Mesodermal cell (in vitro differentiated cells): ENCODE measurements around the gene CES5A.
"Not testable (repeated sequence)": the region's sequence is repeated elsewhere in the genome, so short reads cannot be mapped to it uniquely, and the experiment has no call there.

ENCODE experiments used
- H3K27ac ChIP-seq: 2 replicates; pipeline ENCODE4 v1.7.0; 2013; ENCODE audit warnings: mild to moderate bottlenecking, low read depth, low read length, moderate library complexity; ENCODE audit not compliant: severe bottlenecking
- H3K36me3 ChIP-seq: 2 replicates; pipeline ENCODE4 v1.7.1; 2013; ENCODE audit warnings: mild to moderate bottlenecking, low read length, moderate library complexity; ENCODE audit not compliant: control insufficient read depth, insufficient read depth
- H3K4me1 ChIP-seq: one replicate; pipeline ENCODE4 v1.7.1; 2013; ENCODE audit warnings: mild to moderate bottlenecking, low read length; ENCODE audit not compliant: insufficient read depth, control insufficient read depth, poor library complexity, severe bottlenecking
- H3K4me3 ChIP-seq: 2 replicates; pipeline ENCODE4 v1.7.0; 2013; ENCODE audit warnings: low read length, control low read depth, mild to moderate bottlenecking; ENCODE audit not compliant: insufficient read depth, poor library complexity, severe bottlenecking; ENCODE audit errors: extremely low read depth
- H3K9me3 ChIP-seq: 2 replicates; pipeline ENCODE4 v1.7.1; 2013; ENCODE audit warnings: mild to moderate bottlenecking, low read length, moderate library complexity; ENCODE audit not compliant: control insufficient read depth
- whole genome bisulfite sequencing, 2 experiments: methylation state at CpG; one replicate each; pipeline ENCODE4 v1.1.5; 2013; ENCODE audit warnings: missing lambda C conversion rate in 2 of 2; ENCODE audit not compliant: insufficient coverage in 2 of 2; 5-methylcytosine and 5-hydroxymethylcytosine counted together

Gene CES5A

GRCh38 chr16:55814174-55814573, 61.0 kb downstream of the CES5A start:
- H3K36me3 ChIP-seq, H3K4me1 ChIP-seq, H3K27ac ChIP-seq, H3K9me3 ChIP-seq, H3K4me3 ChIP-seq: not testable (repeated sequence)
- WGBS, 2 experiments: 82 to 90% methylated on average over 2 of the region's 2 CpGs

- not testable (repeated sequence) for H3K4me1 ChIP-seq, H3K9me3 ChIP-seq, H3K27ac ChIP-seq, H3K36me3 ChIP-seq, H3K4me3 ChIP-seq
- 73 to 83% methylated on average over 6 of the region's 9 CpGs for WGBS, 2 experiments
These were observed 61.4 kb downstream of the CES5A start for GRCh38 chr16:55813730-55814129.

GRCh38 chr16:55812951-55813350, 62.2 kb downstream of the CES5A start:
- 69 to 80% methylated on average over 2 of the region's 2 CpGs for WGBS, 2 experiments
- no peak overlapping the region for H3K27ac ChIP-seq

GRCh38 chr16:55811811-55812210, 63.4 kb downstream of the CES5A start:
- Histone ChIP-seq H3K4me3 (no peak overlapping the region), H3K4me1 (no peaks in the 10 kb centered on the region), H3K36me3 (no peaks in the 10 kb centered on the region), H3K9me3 (no peaks in the 10 kb centered on the region), H3K27ac (no peak overlapping the region)
- 82 to 83% methylated on average over 4 of the region's 4 CpGs for WGBS, 2 experiments

More at GRCh38 chr16:55812951-55813350, 62.2 kb downstream of the CES5A start:
- Histone ChIP-seq H3K9me3 (no peaks in the 10 kb centered on the region), H3K36me3 (no peaks in the 10 kb centered on the region), H3K4me1 (no peaks in the 10 kb centered on the region), H3K4me3 (no peak overlapping the region)

- Histone ChIP-seq H3K9me3 (no peaks in the 10 kb centered on the region), H3K36me3 (no peaks in the 10 kb centered on the region), H3K4me3 (no peak overlapping the region), H3K27ac (no peak overlapping the region), H3K4me1 (no peaks in the 10 kb centered on the region)
- WGBS, 2 experiments: 84 to 87% methylated on average over 6 to 8 of the region's 8 CpGs
These were observed 64.7 kb downstream of the CES5A start for GRCh38 chr16:55810451-55810961.

GRCh38 chr16:55809851-55810250, 65.3 kb downstream of the CES5A start:
- WGBS, 2 experiments: 88 to 94% methylated on average over 4 of the region's 4 CpGs
- H3K9me3 ChIP-seq: no peaks in the 10 kb centered on the region
- no peak overlapping the region for H3K27ac ChIP-seq
- H3K4me3 ChIP-seq: no peak overlapping the region
- no peaks in the 10 kb centered on the region for H3K4me1 ChIP-seq
- H3K36me3 ChIP-seq: no peaks in the 10 kb centered on the region

GRCh38 chr16:55809386-55809785, 65.8 kb downstream of the CES5A start:
- 64 to 77% methylated on average over 5 of the region's 5 CpGs for WGBS, 2 experiments
- Histone ChIP-seq H3K9me3 (no peaks in the 10 kb centered on the region), H3K4me3 (no peak overlapping the region), H3K27ac (no peak overlapping the region), H3K36me3 (no peaks in the 10 kb centered on the region), H3K4me1 (no peaks in the 10 kb centered on the region)

- whole genome bisulfite sequencing, 2 experiments: no CpG with 5 or more reads among the region's 1 CpG
- not testable (repeated sequence) for H3K9me3 ChIP-seq, H3K36me3 ChIP-seq, H3K4me1 ChIP-seq, H3K27ac ChIP-seq, H3K4me3 ChIP-seq
These were observed 66.9 kb downstream of the CES5A start for GRCh38 chr16:55808286-55808685.

GRCh38 chr16:55805104-55805503, 70.1 kb downstream of the CES5A start:
- WGBS, 2 experiments: no CpG with 5 or more reads among the region's 6 CpGs
- H3K27ac ChIP-seq, H3K4me1 ChIP-seq, H3K9me3 ChIP-seq, H3K36me3 ChIP-seq, H3K4me3 ChIP-seq: not testable (repeated sequence)

GRCh38 chr16:55803681-55804080, 71.5 kb downstream of the CES5A start:
- WGBS, 2 experiments: no CpG with 5 or more reads among the region's 8 CpGs
- not testable (repeated sequence) for H3K4me1 ChIP-seq, H3K4me3 ChIP-seq, H3K27ac ChIP-seq, H3K36me3 ChIP-seq, H3K9me3 ChIP-seq
